NCI-H510A treated with DMSO at 0.1 percent for 48 hours (cell line): Measurements from ENCODE around the gene DBI.
A peak's percentile ranks its signal among the peaks of the same experiment; 100 is the strongest.

Experiments
- DNase-seq: peaks from one replicate; lab custom pipeline; 2025; lab: John Stamatoyannopoulos, UW

Gene DBI

DNA sequence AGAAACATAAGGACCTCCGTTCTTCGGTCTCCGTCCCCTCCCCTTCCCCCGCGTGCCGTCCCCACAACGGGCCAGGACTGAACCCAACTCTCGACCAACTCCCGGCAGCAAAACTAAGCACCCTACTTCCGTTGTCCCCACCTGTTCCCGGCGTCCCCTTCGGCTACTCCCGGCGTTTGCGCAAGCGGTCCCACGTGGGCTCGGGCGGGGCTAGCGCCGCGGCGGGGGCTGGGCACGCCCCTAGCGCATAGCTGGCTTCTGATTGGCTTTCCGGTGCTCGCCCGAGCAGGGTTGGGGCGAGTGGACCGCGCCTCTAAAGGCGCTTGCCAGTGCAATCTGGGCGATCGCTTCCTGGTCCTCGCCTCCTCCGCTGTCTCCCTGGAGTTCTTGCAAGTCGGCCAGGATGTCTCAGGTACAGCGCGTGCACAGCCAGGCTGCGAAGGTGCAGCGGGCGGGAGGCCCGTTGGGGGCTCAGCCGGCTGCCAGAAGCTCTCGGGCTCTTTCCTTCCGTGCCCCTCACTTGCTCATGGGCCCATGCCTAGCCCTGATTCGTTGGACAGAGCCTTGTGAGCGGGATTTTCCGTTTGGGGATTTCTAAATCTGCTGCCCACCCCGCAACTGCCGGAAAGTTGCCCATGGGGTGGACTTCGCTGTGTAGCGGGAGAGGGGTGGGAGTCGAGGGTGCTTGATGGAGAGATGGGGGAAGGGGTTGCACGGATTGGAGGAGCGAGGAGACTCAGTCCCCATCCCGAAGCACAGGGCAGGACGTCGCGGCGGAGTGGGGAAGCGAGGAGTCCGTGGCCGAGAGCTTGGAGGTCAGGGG, at the start of gene DBI, which contains the start of gene C2orf76:
DBI (plus strand) TSS at position 329 of the 823 bp plus-strand sequence; CDS start at position 404, 75 bp downstream.
C2orf76 (minus strand) TSS at position 186 of the 823 bp plus-strand sequence. CDS start 26,875 bp downstream, outside the sequence.
- peak; percentile 91 for DNase-seq

GRCh38 chr2:119317554-119317953, 49.2 kb upstream of the DBI start:
- DNase-seq: no peak

DNA sequence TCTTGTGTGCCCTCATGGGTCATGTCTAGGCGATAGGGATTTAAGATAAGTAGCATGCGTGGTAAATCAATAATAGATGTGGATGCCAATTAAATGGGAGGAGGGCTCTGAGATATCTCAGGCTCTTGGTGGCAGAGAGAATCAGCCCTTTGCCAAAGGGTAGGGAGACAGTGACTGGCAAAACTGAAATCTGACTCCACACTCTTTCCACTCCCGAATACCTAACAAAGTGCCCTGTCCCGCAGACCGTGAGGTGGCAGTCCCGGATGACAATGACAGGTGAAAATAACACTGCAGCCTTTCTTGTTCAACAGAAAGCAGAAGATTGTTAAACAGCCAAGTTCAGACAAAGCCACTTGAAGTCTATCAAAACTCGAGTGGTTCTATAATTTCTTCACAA, 47.2 kb upstream of the DBI start:
- DNase-seq: no peak

- no peak for DNase-seq
Observed at GRCh38 chr2:119323459-119323858, 43.3 kb upstream of the DBI start.

DNA sequence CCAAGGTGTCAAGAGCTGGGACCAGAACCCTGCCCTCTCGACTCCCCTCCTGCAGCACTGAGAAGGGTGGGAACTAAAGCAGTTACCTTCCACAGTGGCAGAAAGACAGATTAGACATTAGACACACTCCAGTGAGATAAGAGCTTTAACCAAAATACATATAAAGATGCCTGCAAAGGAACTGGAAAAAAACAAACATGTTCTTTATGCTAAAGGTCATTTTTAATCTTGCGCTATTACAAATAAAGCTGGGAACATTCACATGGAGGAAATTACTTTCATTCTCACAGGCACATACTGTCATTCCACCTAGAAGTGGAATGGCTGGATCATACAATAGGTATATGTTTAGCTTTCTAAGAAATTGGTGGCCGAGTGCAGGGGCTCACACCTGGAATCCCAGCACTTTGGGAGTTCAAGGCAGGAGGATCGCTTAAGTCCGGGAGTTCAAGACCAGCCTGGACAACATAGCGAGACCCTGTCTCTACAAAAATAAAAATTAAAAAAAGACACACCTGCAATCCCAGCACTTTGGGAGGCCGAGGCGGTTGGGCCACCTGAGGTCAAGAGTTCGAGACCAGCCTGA, 42.0 kb upstream of the DBI start:
- no peak for DNase-seq

GRCh38 chr2:119326938-119327337, 39.8 kb upstream of the DBI start:
- DNase-seq: no peak

DNA sequence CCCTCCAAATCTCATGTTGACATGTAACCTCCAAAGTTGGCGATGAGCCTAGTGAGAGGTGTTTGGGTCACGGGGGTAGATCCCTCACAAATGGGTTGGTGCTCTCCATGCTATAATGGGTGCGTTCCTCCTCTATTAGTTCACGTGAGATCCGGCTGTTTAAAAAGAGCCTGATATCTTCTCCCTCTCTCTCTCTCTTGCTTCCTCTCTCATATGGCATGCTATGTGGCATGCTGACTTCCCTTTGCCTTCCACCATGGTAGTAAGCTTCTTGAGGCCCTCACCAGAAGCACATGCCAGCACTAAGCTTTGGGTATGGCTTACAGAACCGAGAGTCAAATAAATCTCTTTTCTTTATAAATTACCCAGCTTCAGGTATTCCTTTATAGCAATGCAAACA, 39.3 kb upstream of the DBI start:
- DNase-seq: no peak

- no peak for DNase-seq
Observed at GRCh38 chr2:119332953-119333352, 33.8 kb upstream of the DBI start.

DNA sequence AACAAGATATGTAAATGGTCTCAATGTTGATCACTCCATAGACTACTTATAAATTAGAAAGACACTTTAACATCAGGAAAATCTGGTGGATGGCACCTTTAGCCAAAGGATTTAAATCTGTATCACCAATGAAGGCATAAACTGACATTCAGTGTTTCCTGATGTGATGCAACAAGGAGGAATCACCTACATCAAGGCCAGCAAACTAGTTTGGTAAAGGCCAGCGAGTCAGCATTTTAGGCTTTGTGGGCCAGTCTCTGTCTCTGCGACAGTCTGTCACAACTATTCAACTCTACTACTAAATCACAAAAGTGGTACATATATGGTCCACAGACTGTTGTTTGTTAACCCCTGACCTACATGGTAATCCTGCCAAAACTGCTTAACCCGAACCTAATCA, 33.4 kb upstream of the DBI start:
- DNase-seq: no peak

DNA sequence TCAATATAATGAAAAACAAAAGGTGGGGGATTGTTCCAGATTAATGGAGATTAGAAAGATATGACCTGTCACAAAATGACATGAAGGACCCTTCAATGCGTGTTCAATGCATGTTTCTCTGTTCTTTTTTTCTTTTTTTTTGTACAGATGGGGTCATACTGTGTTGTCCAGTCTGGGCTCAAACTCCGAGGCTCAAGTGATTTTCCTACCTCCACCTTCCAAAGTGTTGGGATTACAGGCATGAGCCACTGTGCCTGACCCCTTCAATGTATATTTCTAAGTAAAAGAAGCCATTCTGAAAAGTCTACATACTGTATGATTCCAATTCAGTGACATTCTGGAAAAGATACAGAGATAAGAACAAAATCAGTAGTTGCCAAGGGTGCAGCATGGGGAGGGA, 32.9 kb upstream of the DBI start:
- no peak for DNase-seq

- no peak for DNase-seq
Observed at GRCh38 chr2:119337749-119338148, 29.0 kb upstream of the DBI start.

DNA sequence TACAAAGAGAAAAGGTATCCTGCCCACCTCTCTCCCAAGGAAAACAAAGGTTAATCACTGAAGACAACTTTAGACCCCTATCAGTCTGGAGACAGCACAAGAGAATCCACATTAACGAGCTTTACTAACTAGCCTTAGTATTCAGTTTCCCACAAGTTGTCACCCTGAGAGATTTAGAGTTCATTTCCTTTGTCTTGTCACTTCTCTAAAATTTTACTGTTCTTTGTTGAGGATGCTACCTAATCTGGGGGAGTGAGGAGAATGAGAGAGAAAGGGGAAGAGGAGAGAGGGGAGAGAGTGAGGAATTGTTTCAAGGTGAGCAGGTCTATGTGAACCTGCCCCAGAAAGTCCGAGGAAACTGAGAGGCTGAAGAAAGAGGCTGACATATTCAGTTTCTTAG, 28.5 kb upstream of the DBI start:
- DNase-seq: no peak

- DNase-seq: no peak
Observed at GRCh38 chr2:119338826-119339561, 27.8 kb upstream of the DBI start.

- DNase-seq: no peak
Observed at GRCh38 chr2:119339562-119339923, 27.2 kb upstream of the DBI start.

DNA sequence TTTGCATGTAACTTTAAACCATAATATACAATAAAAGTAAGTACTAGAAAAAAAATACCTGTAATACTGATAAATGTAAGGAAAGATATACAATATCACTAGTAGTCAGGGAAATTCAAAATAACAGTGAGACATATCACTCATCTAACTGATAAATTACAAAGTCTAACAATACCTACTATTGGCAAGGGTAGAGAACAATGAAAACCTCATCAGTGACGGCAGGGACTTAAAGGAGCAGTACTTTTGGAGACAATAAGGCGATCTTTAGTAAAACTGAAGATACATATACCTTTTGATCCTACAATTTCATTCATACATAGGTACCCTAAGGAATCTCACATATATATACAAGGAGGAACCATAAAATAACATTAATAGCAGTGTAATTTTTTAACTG, 25.1 kb upstream of the DBI start:
- DNase-seq: no peak

DNA sequence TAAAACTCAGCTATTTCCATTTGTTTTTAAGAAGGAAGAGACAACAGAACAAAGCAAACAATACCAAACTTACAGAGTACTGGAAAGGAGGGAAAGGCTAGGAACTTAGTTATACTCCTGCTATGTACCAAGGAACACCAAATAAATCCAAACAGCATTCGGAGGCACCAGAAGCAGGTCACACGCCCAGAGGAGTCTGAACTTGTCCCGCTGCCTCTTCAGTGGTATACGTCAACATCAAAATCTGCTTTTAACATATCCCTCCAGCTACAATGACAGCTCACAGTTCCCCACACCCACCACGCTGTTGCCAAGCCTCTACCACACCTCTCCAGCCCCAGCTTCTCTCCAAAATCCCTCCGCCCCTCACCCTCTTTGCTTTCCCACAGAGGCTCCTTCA, 17.5 kb upstream of the DBI start:
- no peak for DNase-seq

DNA sequence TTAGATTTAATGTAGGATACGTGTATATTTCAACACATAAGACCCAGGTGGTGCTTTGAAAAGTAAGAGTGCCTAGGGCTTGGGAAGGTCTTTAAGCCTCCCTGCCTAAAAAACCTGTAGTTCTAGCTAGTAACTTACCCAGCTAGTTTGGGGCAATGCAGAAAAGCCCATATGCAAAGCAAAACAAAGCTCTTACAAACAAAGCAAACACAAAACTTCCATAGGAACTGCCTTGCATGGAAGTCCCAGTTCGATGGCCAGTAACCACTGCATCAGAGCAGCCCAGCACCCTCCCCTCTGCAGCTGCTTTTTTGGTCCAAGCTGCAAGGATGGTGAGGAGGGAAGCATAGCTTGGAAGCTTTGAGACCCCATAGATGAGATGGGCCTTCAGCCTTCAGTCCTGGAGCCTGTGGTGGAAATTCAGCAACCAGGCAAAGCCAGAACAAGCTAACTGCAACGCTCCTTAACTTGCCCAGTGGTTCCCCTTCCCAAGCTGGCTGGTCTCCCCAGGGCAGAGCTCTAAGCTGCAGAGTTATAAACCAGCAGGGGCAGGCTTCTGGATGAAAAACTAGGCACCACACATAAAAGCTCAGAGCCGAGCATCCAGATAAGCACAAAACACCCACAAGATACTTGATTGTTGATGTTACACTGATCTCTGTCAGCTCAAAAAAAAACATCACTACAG, 16.3 kb upstream of the DBI start:
- no peak for DNase-seq

GRCh38 chr2:119352357-119352756, 14.4 kb upstream of the DBI start:
- peak; percentile 7 for DNase-seq

DNA sequence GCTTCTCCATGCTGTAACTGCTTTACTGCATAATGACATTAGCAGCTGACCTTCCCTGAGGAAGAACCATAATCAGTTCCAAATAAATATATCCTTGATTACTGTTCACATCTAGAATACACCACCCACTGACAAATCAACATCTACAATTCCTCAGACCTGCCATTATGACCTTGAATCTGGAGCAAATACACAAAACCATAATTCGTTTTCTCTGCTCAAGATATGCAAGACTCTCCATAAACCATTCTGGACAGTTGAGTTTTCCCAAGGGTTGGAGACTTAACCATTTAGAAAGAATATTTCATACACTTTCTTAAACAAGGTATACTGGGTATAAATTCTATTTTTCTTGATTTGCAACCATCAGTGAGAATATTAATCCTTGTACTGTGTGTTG, 11.9 kb upstream of the DBI start:
- no peak for DNase-seq

- no peak for DNase-seq
Observed at GRCh38 chr2:119359774-119360173, 7.0 kb upstream of the DBI start.

GRCh38 chr2:119360423-119360966, 6.3 kb upstream of the DBI start:
- DNase-seq: no peak

DNA sequence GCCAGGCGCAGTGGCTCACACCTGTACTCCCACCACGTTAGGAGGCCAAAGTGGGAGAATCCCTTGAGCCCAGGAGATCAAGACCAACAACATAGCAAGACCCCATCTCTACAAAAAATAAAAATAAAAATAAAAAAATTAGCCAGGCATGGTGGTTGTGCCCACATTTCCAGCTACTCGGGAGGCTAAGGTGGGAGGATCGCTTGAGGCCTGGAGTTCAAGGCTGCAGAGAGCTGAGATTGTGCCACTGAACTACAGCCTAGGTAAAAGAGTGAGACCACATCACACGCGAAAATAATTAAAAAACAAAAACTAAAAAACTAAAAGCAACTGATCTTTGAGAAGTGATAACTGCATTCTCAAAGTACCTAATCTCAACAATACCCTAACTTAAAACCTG, 2.0 kb upstream of the DBI start:
- no peak for DNase-seq
